IMR-90 (cell line): ENCODE measurements around the gene HDGF.

ENCODE experiments used
- BHLHE40 ChIP-seq: fragments of 150-350 bp; IDR thresholded peaks from 2 replicates; pipeline ENCODE4 v1.6.1; 2016; ENCODE audit warnings: mild to moderate bottlenecking, low read depth, low read length
- CEBPB ChIP-seq: IDR thresholded peaks from 2 replicates; pipeline ENCODE4 v1.6.1; 2012; ENCODE audit warnings: low read depth, low read length, improper control_type of control experiment
- CHD1 ChIP-seq: IDR thresholded peaks from 2 replicates; pipeline ENCODE4 v1.6.1; 2012; ENCODE audit warnings: low read depth, low read length, improper control_type of control experiment
- CTCF ChIP-seq: conservative IDR thresholded peaks from 2 replicates; pipeline ENCODE4 v1.5.1; 2012; ENCODE audit warnings: mild to moderate bottlenecking, low read depth, low read length, improper control_type of control experiment
- FOS ChIP-seq: fragments of 150-350 bp; IDR thresholded peaks from 2 replicates; pipeline ENCODE4 v1.6.1; 2016; ENCODE audit warnings: low read depth, low read length
- MAFK ChIP-seq: IDR thresholded peaks from 2 replicates; pipeline ENCODE4 v1.6.1; 2012; ENCODE audit warnings: low read depth, low read length, improper control_type of control experiment
- MAZ ChIP-seq: IDR thresholded peaks from 2 replicates; pipeline ENCODE4 v1.6.1; 2012; ENCODE audit warnings: low read depth, mild to moderate bottlenecking, low read length, improper control_type of control experiment, moderate library complexity, borderline replicate concordance
- MXI1 ChIP-seq: IDR thresholded peaks from 2 replicates; pipeline ENCODE4 v1.6.1; 2012; ENCODE audit warnings: low read depth, mild to moderate bottlenecking, low read length, moderate library complexity, borderline replicate concordance
- POLR2A ChIP-seq: IDR thresholded peaks from 2 replicates; pipeline ENCODE4 v1.6.1; 2012; ENCODE audit warnings: mild to moderate bottlenecking, low read depth, low read length
- RAD21 ChIP-seq: IDR thresholded peaks from 2 replicates; pipeline ENCODE4 v1.6.1; 2012; ENCODE audit warnings: low read length, improper control_type of control experiment
- RCOR1 ChIP-seq: IDR thresholded peaks from 2 replicates; pipeline ENCODE4 v1.6.1; 2012; ENCODE audit warnings: mild to moderate bottlenecking, low read length, improper control_type of control experiment; ENCODE audit not compliant: insufficient replicate concordance
- RFX5 ChIP-seq: IDR thresholded peaks from 2 replicates; pipeline ENCODE4 v1.8.0; 2012; ENCODE audit warnings: low read depth, mild to moderate bottlenecking, low read length, moderate library complexity
- SMC3 ChIP-seq: fragments of 150-350 bp; IDR thresholded peaks from 2 replicates; pipeline ENCODE4 v1.6.1; 2016; ENCODE audit warnings: low read depth, mild to moderate bottlenecking, antibody characterized with exemption, low read length, moderate library complexity
- USF2 ChIP-seq: fragments of 150-350 bp; IDR thresholded peaks from 2 replicates; pipeline ENCODE4 v1.6.1; 2017; ENCODE audit warnings: mild to moderate bottlenecking, antibody characterized with exemption, low read length, low read depth

- TF ChIP-seq MAZ: no peak
- TF ChIP-seq POLR2A: no peak
- TF ChIP-seq CTCF: no peak
- no peak for TF ChIP-seq SMC3
- TF ChIP-seq MAFK: no peak
- TF ChIP-seq MXI1: no peak
- TF ChIP-seq RAD21: no peak
- no peak for TF ChIP-seq USF2
- no peak for TF ChIP-seq BHLHE40
- no peak for TF ChIP-seq CEBPB
- TF ChIP-seq RFX5: no peak
- TF ChIP-seq CHD1: no peak
- no peak for TF ChIP-seq FOS
- TF ChIP-seq RCOR1: no peak
Measured at GRCh38 chr1:156785458-156785857, 34.0 kb upstream of the HDGF start.
